ENCODE measurements around the gene HOOK2.
"Not testable (repeated sequence)": the region's sequence is repeated elsewhere in the genome, so short reads cannot be mapped to it uniquely, and the experiment has no call there.

Gene HOOK2

DNA sequence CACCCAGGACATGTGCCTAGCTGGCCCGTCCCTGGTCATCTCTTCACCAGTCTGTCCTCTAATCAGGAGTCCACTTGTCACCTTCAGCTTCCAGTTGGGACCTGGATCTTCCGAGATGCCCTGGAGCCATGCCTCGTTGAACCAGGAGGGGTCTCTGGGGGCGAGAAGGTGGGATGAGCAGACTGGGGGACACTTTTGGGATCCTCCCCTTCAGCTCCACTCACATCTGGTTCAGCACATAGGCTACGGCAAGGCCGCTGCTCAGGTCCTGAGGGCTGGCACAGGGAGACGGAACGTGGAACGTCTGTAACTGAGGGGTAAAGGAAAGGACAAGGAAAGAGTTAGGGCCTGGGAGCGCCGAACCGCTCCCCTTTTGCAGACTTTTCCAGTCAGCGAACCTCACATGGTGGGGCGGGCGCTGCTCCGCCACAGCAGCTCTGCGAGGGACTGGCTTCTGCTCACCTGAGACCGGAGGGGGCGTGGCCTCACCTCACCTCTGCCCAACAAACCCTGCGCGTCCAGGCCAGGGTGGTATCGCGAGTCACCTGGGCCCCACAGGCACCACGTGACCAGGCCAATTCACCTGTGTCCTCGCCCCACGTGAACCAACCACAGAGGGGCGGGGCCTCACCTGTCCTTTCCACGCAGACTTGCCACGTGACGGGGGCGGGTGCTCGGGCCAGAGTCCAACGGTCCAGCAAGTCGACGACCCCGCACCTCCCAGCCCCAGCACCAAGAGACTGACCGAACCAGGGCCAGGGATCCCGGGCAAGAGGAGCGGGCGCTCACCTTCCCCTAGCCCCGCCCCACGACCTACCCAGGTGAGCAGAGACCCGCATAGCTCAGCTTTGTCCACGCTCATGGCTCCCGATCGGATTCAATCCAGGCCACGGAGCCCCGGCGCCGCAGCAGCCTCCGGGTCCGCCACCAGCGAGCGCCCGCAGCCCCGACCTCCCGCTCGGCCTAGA is at the start of gene HOOK2:
TSS of gene HOOK2 (minus strand) at position 965 of the 968 bp plus-strand sequence. CDS start at position 862, 103 bp downstream.
- no peak for DNase-seq (ENCODE audit: extremely low read depth in 1 of 2, low read depth in 1 of 2)

- no peak for DNase-seq (ENCODE audit: extremely low read depth in 1 of 2, low read depth in 1 of 2)
These were observed 46.4 kb upstream of the HOOK2 start for GRCh38 chr19:12821761-12822160.

GRCh38 chr19:12817810-12818209 is 42.5 kb upstream of the HOOK2 start:
- not testable (repeated sequence) for DNase-seq (ENCODE audit: extremely low read depth in 1 of 2, low read depth in 1 of 2)

DNA sequence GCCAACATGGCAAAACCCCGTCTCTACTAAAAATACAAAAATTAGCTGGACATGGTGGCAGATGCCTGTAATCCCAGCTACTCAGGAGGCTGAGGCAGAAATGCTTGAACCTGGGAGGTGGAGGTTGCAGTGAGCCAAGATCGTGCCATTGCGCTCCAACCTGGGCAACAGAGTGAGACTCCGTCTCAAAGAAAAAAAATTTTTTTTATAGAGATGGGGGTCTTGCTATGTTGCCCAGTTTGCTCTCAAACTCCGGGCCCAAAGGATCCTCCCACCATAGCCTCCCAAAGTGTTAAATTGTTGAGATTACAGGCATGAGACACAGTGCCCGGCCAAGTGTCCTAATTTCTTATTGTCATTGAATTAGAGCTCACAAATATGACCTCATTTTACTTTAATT is 41.8 kb upstream of the HOOK2 start:
- DNase-seq (ENCODE audit: extremely low read depth in 1 of 2, low read depth in 1 of 2), result not testable (repeated sequence)

DNA sequence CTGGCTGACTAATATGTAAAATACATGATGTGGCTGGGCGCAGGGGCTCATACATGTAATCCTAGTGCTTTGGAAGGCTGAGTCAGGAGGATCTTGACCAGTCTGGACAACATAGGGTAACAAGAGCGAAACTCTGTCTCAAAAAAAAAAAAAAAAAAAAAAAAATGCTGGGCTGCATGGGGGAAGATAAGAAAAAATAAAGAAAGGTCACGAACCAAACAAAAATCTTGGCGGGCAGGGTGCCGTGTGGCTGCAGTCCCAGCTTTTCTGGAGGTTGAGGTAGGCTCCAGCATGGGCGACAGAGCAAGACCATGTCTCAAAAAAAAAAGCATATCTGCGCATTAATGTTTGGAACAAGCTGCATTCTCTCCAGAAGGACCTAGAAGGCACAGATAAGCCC is 39.7 kb upstream of the HOOK2 start:
- DNase-seq (ENCODE audit: extremely low read depth in 1 of 2, low read depth in 1 of 2), result no peak

GRCh38 chr19:12806242-12807081 is 31.1 kb upstream of the HOOK2 start, which contains the start of gene RNASEH2A:
TSS of gene RNASEH2A (plus strand) at chr19:12806584. CDS start at chr19:12806674, 90 bp downstream.
- peak; percentile 77 to 78 for DNase-seq (ENCODE audit: extremely low read depth in 1 of 2, low read depth in 1 of 2)

DNA sequence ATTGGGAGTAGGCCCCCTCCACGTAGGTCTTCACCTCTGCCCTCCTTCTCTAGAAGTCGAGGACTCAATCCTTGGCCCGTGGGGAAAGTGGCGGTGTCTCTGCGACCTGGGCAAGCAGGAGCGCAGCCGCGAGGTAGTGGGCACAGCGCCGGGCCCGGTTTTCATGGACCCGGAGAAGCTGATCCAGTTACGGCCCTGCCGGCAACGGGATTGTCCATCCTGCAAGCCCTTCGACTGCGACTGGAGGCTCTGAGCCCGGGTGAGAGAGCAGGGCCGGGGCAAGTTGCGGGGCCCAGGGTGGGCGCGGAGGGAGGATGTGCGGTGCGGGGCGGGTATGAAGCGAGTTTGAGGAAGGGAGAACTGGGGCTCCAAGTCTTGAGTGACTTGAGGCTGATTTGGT is 28.7 kb upstream of the HOOK2 start:
- no peak for DNase-seq (ENCODE audit: extremely low read depth in 1 of 2, low read depth in 1 of 2)

- DNase-seq (ENCODE audit: extremely low read depth in 1 of 2, low read depth in 1 of 2), result no peak
These were observed 27.1 kb upstream of the HOOK2 start for GRCh38 chr19:12802267-12803106.

DNA sequence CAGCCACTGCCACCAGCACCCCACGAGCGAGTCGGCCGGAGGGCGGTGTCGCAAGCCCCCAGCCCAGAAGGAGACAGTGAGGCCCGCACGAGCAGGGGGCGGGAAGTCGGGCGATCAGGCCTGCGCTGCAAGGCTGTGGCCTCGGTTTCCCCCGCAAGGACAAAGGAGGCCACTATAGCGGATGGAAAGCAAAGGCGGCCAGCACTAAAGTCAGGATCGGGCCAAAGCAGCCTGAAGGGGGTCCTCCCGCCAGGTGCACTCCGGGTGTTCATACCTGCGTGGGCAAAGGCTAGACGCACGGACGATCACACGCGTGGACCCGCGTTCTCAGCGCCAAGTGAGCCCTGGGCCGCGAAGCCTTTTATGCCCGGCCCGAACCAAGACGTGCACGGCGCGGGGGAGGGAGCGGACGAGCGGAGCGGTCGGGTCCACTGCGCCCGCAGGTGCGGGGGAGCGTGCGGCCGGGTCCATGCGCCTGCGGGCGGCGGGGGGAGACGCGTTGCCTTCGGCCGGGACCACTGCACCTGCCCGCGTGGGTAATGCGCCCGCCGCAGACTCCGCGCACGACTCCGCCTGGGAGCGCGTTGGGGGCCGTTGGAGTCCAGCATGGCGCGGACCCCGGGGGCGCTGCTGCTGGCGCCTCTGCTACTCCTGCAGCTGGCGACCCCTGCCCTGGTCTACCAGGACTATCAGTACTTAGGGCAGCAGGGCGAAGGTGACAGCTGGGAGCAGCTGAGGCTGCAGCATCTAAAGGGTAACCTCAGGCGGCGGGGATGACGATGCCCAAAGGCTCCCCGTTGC is 26.3 kb upstream of the HOOK2 start, which contains the start of the genes PRDX2 and THSD8:
TSS of gene PRDX2 (minus strand) at position 335 of the 801 bp plus-strand sequence. CDS start 539 bp downstream, outside the sequence.
TSS of gene THSD8 (plus strand) at position 604 of the 801 bp plus-strand sequence. CDS start at position 607, 3 bp downstream.
- DNase-seq (ENCODE audit: extremely low read depth in 1 of 2, low read depth in 1 of 2), result peak in 1 of 2 donors; percentile 61

GRCh38 chr19:12800923-12801465 is 25.6 kb upstream of the HOOK2 start:
- no peak for DNase-seq (ENCODE audit: extremely low read depth in 1 of 2, low read depth in 1 of 2)

- DNase-seq (ENCODE audit: extremely low read depth in 1 of 2, low read depth in 1 of 2), result no peak
These were observed 25.1 kb upstream of the HOOK2 start for GRCh38 chr19:12800466-12800770.

DNA sequence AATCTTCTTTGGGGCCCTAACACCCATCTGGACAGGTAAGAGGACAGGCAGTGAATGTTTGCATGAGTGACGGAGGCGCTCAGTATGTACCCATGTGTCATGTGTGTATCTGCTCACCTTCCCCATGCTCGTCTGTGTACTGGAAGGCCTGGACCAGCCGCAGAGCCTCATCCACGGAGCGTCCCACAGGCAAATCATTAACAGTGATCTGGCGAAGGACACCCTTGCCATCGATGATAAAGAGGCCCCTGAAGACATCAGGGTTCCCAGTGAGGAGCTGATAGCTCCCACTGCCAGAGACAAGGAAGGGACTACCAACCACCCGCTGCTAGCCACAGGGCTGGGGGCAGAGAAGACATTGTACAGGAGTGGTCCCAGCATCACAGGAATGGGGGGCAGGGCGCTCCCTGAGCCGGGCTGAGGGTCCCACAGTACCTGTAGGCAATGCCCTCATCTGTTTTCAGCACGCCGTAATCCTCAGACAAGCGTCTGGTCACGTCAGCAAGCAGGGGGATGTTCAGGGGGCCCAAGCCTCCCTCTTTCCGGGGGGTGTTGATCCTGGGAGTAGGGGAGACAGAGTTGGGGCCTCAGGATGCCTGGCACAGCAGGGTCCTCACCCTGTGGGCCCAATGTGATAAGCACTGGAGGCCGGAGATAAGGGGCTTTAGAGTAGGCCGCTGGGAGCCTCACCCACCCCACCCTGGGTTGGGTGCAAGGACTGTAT is 24.6 kb upstream of the HOOK2 start:
- no peak for DNase-seq (ENCODE audit: extremely low read depth in 1 of 2, low read depth in 1 of 2)

DNA sequence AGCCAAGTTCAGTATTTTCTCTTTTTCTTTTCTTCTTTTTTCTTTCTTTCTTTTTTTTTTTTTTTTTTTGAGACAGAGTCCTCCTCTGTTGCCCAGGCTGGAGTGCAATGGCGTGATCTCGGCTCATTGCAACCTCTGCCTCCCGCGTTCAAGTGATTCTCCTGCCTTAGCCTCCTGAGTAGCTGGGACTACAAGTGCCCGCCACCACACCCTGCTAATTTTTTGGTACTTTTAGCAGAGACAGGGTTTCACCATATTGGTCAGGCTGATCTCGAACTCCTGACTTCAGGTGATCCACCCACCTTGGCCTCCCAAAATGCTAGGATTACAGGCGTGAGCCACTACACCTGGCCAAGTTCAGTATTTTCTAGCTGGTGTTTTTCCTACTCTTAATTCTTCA is 22.3 kb upstream of the HOOK2 start:
- DNase-seq (ENCODE audit: extremely low read depth in 1 of 2, low read depth in 1 of 2), result not testable (repeated sequence)

GRCh38 chr19:12797141-12797587 is 21.8 kb upstream of the HOOK2 start:
- no peak for DNase-seq (ENCODE audit: extremely low read depth in 1 of 2, low read depth in 1 of 2)

- no peak for DNase-seq (ENCODE audit: extremely low read depth in 1 of 2, low read depth in 1 of 2)
These were observed 21.1 kb upstream of the HOOK2 start for GRCh38 chr19:12796146-12797071.

- DNase-seq (ENCODE audit: extremely low read depth in 1 of 2, low read depth in 1 of 2), result no peak
These were observed 19.6 kb upstream of the HOOK2 start for GRCh38 chr19:12794971-12795381.

DNA sequence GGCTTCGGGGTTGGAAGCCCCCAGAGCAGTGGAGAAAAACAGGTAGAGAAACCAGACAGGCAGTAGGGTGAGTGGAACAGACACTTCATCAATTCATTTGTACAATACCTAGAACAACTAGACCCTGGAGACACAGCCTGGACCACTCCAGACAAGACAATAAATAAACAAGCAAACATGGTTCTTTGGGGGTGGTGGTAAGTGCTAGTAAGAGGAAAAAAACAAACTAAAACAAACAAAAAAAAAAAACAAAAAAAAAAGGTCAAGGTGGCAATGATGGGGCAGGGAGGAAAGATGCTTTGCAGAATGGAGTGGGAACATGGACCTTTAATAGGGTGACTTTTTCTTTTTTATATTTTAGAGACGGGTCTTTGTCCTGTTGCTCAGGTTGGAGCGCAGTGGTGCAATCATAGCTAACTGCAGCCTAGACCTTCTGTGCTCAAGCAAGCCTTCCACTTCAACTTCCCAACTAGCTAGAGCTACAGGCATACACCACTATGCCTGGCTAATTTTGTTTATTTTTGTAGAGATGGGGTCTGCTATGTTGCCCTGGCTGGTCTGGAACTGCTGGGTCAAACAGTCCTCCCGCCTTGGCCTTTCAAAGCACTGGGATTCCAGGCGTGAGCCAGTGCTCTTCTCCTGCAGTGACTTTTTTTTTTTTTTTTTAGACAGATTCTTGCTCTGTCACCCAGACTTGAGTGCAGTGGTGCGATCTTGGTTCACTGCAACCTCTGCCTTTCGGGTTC is 19.0 kb upstream of the HOOK2 start:
- DNase-seq (ENCODE audit: extremely low read depth in 1 of 2, low read depth in 1 of 2), result no peak

Data from stimulated activated CD8-positive, alpha-beta memory T cell treated with anti-CD3 and anti-CD28 coated beads, Interleukin-7, amount 100 ng/mL, for 48 hours (primary cell).